CD1c-positive myeloid dendritic cell (primary cell): ENCODE results near the gene DNM3.

Source experiments
- DNase-seq: peaks from one replicate; pipeline ENCODE4 v3.0.0-alpha.2; 2016; ENCODE audit errors: extremely low spot score

DNM3 gene

GRCh38 chr1:171919891-171920887 lies 78.9 kb downstream of the DNM3 start:
- no peak for DNase-seq

- DNase-seq: no peak
Measured at GRCh38 chr1:171922999-171923398, 81.7 kb downstream of the DNM3 start.

- DNase-seq: no peak
Measured at GRCh38 chr1:171929121-171929520, 87.8 kb downstream of the DNM3 start.

GRCh38 chr1:171931752-171932151 lies 90.5 kb downstream of the DNM3 start:
- DNase-seq: no peak

GRCh38 chr1:171934664-171935063 lies 93.4 kb downstream of the DNM3 start:
- DNase-seq: no peak

- no peak for DNase-seq
Measured at GRCh38 chr1:171935086-171935485, 93.8 kb downstream of the DNM3 start.

- DNase-seq: no peak
Measured at GRCh38 chr1:171935664-171936063, 94.4 kb downstream of the DNM3 start.

- DNase-seq: no peak
Measured at GRCh38 chr1:171937938-171938337, 96.6 kb downstream of the DNM3 start.

- no peak for DNase-seq
Measured at GRCh38 chr1:171939740-171940139, 98.4 kb downstream of the DNM3 start.

- no peak for DNase-seq
Measured at GRCh38 chr1:171940368-171940767, 99.1 kb downstream of the DNM3 start.

- no peak for DNase-seq
Measured at GRCh38 chr1:171941920-171942319, 100.6 kb downstream of the DNM3 start.

- DNase-seq: no peak
Measured at GRCh38 chr1:171943973-171944561, 102.8 kb downstream of the DNM3 start.

- DNase-seq: no peak
Measured at GRCh38 chr1:171948511-171948910, 107.2 kb downstream of the DNM3 start.

- DNase-seq: no peak
Measured at GRCh38 chr1:171949316-171949715, 108.0 kb downstream of the DNM3 start.

GRCh38 chr1:171953835-171954234 lies 112.5 kb downstream of the DNM3 start:
- DNase-seq: no peak

- no peak for DNase-seq
Measured at GRCh38 chr1:171954361-171954760, 113.1 kb downstream of the DNM3 start.

GRCh38 chr1:171961861-171962260 lies 120.6 kb downstream of the DNM3 start:
- no peak for DNase-seq

GRCh38 chr1:171963762-171964161 lies 122.5 kb downstream of the DNM3 start:
- DNase-seq: no peak

- no peak for DNase-seq
Measured at GRCh38 chr1:171965777-171966176, 124.5 kb downstream of the DNM3 start.

- DNase-seq: no peak
Measured at GRCh38 chr1:171966426-171967220, 125.3 kb downstream of the DNM3 start.

- no peak for DNase-seq
Measured at GRCh38 chr1:171969226-171969625, 127.9 kb downstream of the DNM3 start.

- no peak for DNase-seq
Measured at GRCh38 chr1:171969813-171970212, 128.5 kb downstream of the DNM3 start.
